DMS53 treated with DMSO at 0.1 percent for 48 hours (cell line): Measurements from ENCODE around the gene ZNF79.

Experiments
- DNase-seq: peaks from one replicate; lab custom pipeline; 2025; ENCODE audit not compliant: unreplicated experiment; lab: John Stamatoyannopoulos, UW

Gene ZNF79

DNA sequence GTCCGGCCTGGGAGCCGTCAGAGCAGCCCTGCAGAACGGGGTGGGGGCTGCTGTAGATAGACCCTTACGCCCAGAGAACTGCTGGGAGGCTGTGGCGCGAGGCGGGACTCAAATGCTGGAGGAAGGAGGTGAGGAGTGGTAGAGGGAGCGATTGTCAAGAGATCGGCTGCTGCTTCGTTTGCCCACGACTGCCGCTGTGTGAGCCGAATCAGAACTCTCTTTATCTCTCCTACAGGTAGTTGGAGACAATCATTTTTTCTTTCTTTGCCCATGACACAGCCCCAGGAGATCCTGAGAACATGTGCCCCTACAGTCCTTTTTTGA, 456 bp downstream of the ZNF79 start:
- DNase-seq = no peak

DNA sequence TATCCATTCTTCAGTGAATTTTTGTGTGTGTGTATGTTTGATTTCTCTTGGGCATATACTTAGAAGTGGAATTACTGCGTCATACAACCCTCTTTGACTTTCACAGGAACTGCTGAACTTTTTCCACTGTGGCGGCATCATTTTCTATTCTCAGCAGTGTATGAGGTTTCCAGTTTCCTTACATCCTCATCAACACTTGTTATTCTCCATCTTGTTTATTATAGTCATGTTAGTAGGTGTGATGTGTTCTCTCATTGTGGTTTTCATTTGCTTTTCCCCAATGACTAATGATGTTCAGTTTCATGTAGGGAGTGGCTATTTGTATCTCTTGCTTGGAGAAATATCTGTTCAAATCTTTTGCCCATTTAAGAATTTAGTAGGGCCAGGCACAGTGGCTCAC, 2.6 kb downstream of the ZNF79 start:
- no peak for DNase-seq

DNA sequence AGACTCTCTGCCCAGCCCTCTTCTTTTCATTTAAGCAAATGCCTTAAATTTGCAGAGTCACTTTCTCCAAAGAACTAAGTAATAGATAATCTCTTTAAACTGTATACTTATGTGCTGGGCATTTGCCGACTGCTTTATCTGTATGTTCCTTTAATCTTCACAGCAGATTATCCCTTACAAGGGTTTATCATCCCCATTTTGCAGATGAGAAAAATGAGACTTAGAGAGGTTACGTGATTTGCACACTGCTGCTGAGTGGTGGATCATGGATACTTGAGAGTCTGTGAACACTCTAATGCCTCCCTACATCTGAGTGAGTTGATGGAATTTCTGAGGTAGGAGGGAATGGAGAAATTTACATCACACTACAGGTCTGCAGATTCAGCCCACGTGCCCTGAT, 4.2 kb downstream of the ZNF79 start:
- no peak for DNase-seq

DNA sequence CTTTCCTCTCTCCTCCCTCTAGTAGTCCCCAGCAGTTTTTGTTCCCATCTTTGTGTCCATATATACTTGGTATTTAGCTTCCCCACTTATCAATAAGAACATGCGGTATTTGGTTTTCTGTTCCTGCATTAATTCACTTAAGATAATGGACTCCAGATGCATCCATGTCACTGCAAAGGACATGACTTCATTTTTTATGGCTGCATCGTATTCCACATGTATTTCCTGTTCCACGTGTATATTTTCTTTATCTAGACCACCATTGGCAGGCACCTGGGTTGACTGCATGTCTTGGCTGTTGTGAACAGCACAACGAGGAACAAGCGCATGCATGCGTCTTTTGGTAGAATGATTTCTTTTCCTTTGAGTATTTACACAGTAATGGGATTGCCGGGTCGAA, 6.2 kb downstream of the ZNF79 start:
- DNase-seq = no peak

DNA sequence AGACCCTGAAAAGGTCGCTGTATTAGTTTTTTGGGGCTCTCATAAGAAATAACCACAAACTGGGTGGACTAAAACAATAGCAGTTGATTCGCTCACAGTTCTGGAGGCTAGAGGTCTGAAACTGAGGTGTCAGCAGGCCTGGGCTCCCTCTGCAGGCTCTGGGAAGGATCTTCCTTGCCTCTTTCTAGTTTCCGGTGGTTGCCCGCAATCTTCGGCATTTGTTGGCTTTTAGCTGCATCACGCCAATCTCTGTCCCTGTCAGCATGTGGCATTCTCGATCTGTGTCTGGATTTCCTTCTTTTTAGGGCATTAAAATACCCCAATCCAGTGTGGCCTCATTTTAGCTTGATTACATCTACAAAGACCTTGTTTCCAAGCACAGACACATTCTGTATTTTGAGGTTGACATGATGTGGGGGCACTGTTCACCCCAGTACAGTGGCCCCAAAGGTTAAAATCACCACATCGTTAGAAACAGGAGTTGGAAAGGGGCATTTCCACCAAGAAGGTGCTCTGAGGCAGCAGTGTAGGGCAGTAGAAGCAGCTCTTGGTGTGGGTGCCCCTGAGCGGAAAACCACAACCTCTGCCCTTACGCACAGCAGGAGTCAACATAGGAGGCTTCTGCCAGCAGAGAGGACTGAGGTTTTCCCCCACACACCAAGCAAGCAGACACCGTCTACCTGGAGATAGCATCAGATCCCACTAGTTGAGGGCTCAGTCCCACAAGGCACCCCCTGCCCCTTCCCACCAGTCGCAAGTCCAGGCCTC, 13.5 kb downstream of the ZNF79 start:
- no peak for DNase-seq

DNA sequence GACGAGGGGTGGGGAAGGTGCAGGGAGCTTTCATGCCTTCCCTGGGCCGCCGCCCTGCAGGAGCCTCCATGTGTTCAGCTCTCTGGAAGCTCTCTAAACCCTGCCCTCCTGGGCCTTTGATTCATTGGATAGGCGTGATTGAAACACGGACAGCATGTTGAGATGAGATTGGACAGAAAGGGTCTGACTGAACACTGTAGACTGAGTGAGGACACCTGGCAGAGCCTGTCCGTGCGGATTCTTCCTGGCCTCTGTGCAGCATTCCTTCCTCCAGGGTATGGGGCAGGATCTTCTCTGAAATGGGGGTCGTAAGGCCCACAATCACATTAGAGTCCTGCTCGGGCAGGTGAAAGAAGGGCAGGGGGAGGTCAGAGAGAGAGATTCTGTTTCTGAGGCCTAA, 14.2 kb downstream of the ZNF79 start:
- DNase-seq = no peak

DNA sequence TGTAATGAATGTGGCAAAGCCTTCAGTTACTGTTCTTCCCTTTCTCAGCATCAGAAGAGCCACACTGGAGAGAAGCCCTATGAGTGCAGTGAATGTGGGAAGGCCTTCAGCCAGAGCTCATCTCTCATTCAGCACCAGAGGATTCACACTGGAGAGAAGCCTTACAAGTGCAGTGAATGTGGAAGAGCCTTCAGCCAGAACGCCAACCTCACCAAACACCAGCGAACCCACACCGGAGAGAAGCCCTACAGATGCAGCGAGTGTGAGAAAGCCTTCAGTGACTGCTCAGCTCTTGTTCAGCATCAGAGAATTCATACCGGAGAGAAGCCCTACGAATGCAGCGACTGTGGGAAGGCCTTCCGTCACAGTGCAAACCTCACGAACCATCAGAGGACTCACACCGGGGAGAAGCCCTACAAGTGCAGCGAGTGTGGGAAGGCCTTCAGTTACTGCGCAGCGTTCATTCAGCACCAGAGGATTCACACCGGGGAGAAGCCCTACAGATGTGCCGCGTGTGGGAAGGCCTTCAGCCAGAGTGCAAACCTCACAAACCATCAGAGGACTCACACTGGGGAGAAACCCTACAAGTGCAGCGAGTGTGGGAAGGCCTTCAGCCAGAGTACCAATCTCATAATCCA, 20.2 kb downstream of the ZNF79 start:
- no peak for DNase-seq

DNA sequence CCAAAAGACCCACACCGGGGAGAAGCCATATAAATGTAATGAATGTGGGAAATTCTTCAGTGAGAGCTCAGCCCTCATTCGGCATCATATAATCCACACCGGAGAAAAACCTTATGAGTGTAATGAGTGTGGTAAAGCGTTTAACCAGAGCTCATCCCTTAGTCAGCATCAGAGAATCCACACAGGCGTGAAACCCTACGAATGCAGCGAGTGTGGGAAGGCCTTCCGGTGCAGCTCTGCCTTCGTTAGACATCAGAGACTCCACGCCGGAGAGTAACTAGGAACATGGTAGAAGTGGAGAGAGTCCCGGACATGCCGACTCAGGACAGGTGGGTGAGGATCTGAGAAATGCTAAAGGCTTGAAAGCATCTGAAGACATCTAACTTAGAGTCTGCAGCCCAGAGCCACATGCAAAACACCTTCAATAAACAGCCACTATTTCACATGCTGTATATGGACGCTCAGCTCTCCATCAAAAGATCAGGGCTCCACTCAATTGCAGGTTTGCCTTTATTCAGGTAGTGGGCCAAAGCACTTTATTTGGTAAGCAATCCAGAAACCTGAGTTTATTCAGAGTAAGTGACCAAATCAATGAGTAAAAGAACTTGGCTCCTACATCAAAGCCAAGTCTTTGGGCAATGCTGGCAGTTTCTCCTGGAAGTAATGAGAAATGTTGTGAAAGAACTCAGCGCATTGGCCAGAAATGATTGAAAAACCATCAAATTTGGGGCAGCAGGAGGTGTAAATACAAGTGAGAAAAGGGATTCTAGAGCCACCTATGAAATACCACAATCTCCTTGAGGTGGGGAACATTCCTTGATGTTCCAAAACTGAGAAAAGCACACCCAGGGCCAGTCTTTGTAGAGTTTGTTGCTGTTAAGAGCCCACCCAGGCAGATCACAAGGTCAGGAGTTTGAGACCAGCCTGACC, 21.0 kb downstream of the ZNF79 start:
- DNase-seq = no peak

DNA sequence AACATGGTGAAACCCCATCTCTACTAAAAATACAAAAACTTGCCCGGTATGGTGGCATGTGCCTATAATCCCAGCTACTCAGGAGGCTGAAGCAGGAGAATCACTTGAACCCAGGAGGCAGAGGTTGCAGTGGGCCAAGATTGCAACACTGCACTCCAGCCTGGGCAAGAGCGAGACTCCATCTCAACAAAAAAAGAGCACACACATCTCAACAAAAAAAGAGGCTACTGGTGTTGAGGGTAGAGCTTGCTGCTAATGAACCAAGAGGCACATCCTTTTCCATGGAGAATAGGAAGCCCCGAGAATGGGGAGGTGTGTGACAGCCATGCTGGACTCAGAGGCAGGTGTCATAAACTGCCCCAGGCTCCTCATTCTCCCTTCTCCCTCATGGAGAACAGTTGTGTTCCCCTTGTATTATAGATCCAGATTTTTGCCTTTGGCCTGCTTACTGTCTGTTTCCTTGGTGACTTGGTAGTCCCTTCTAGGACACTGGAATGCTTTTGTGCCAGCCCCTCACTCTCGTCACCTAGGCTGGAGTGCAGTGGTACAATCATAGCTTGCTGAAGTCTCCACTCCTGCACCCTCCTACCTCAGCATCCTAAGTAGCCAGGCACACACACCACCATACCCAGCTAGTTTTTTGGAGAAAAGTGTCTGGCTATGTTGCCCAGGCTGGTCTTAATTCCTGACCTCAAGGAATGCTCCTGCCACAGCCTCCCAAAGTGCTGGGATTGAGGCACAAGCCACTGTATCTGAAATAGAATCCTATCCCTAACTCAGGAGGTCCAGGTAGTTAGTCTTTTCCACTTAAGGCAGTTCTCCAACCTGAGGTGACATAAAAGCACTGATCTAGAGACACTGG, 21.9 kb downstream of the ZNF79 start:
- DNase-seq = no peak

DNA sequence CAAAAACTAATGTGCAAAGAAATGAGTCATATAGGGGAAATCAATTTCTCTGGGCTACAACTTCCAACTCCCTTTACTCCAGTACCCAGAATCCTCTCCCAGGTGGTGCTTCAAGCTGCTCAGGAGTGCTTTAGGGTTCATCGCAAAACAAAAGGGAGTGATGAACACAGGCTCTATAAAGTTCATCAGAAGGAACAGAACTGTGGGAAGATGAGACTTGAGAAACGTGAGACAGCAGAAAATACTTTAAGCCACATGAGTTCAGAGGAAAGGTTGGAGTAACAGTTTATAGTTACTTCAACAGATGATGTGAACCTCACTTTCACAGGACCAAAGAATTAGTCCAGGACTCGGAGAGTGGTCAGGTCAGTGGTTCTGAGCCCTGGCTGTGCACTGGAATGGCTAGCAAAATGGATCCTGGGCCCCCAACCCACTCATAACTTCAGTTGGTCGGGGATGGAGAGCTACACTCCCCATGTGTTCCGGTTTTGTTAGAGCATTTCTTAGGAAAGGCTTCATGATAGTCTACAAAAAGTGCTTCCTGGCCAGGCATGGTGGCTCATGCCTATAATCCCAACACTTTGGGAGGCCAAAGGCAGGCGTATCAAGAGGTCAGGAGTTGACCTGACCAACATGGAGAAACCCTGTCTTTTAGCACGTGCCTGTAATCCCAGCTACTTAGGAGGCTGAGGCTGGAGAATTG, 22.7 kb downstream of the ZNF79 start:
- DNase-seq = peak; percentile 38

DNA sequence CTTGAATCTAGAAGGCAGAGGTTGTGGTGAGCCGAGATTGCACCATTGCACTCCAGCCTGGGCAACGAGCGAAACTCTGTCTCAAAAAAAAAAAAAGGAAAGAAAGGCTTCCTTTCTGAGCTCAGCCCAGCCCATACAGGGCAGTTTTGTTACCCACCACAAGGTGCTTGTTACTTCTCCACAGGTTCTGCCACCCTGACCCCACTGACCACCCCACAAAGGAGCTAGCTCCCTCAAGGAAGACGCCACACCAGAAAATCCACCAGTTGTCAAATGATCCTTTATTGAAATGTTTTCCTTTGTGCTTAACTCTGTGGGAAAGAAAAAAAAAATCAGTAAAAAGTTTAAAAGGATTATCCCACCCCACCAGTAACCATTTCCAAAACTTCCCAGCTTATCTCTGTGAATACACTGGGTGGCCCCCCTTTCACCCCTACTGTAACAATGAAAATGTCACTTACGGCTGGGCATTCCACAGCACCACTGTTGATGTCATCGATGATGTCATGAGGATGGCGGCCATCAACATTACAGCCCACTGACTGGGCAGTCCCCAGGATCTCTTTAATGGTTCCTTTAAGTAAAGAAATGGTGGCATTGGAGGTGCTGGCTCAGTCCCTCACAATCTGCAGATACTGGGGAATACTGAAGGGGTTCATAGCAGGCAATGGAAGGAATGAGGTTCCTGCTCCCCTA, 23.4 kb downstream of the ZNF79 start:
- DNase-seq = no peak

DNA sequence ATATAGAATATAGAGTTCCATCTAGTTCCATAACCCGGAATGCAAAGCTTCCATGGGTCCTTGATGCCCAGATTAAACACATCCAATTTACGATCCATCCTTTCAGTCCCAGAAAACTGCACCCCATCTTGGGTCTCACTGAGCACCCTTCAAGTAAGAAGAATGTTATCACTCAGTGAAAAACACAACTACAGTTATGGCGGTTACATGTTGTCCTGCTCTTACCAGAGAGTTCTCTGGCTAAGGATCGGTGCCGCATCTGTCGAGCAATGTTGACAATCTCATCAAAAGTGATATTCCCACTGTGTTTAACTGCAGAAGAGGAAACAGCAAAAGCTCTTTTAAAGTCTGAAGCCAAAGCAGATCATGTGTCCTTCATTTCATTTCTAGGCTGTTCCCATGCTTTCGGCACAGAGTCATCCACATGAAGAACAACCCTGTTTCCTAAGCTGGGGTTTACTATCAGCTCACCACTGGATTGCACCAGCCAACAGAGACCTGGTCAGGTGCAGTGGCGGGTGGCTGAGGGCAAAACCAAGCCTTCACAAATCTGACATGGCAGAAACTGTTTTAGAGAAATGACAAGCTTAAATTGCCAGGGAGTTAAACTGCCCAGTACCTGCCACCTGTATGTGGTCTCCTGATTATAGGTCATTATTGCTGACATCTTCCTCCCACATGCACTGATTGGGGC, 24.1 kb downstream of the ZNF79 start:
- DNase-seq = no peak

DNA sequence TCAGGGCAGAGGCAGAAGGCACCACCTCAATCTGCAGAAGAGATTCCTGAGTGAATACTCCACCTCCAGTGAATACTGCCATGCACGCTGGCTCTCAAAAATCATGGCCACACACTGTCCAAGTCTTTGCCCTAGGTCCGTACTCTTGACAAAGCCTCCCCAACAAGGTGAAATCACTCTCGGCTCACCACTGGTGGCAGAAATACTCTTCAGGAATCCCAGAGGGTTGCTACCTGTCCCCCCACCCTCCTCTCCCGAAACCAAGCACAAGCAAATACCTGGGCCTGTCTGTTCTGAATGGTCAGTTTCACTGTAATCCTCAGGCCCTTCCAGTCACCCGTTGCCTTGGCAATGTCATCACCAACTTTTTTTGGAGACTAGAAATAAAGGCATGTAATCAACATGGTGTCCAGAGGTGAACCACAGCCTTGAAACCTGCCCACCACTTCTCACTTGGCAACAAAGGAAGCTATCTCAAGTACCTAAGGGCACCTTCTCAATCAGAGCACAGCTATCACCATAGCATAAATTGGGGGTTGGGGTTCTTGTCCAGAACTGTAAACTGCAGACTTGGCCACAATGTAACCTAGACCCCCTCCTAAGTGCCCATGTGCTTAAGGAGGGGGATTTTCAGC, 25.3 kb downstream of the ZNF79 start:
- DNase-seq = no peak

DNA sequence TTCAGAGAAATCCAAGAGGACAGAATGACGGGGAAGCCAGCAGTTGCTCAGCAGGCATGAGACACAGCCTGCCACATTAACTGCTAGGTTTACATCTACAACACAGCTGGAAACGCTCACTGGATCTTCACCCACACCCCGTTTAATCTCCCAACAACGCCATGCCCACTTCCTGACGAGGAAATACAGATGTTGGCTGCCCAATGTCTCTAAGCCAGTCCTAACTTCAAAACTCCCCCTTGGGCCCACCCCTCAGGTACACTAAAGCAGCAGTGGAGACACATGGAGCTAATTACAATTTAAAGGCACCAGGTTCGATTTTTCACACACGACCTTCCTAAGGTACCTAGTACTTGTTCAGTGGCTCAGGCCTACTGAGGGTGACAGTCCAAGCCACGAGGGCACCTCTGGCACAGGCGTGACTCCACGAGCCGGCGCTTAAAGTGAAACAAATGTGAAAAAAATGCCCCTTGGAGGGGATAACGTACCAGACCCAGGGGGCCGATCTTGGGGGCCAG, 26.1 kb downstream of the ZNF79 start:
- DNase-seq = no peak

DNA sequence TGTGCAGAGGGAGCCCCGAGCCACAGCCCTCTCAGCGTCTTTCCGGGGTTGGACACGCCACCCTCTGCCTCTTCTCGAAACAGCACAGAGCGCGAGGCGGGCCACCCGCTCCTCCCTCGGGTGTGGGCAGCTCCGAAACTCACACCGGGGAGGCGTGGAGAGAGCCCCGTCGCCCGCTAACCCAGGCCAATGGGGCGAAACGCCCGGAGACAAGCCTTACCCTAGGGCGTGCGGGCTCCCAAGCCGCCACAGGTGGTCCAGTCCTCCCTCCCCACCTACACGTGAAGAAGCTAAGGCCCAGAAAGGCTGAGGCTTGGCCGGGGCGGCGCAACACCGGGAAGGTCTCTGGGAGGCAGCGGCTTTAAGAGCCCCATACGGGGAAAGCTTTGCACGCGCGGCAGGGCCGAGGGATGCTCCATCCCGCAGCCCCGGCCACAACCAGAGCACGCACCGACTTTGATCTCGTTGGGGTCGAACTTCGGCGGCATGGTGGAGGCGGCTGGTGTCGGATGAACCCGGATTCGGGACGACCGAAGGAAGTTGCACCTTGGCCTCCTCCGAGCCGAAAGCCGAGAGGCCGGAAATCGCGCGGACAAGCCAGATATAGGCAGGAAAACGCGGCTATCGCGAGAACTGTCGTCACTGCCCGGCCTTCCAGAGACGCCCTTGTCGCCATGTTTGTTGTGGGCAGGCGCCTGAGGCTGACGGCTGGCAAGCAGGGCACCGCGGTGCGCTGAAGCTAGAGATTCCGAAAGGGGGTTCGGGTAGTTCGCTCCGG, 26.8 kb downstream of the ZNF79 start, which contains the start of the genes LRSAM1 and RPL12:
TSS of gene LRSAM1 (plus strand) at position 681 of the 778 bp plus-strand sequence. CDS start 3,018 bp downstream, outside the sequence.
TSS of gene RPL12 (minus strand) at position 577 of the 778 bp plus-strand sequence. CDS start at position 488, 89 bp downstream.
- peak; percentile 90 for DNase-seq

DNA sequence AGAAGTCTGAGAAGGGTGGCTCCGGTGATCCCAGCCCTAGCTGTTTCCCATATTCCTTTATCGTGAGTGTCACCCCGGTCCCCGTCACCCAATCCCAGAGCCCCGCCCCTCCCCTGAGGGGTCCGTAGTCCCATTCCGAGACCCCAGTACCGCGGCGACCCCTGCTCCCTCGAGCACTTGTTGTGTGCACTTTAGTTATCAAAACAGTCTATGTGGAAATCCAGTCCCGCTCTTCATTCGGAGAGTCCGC, 27.4 kb downstream of the ZNF79 start:
- peak; percentile 39 for DNase-seq

DNA sequence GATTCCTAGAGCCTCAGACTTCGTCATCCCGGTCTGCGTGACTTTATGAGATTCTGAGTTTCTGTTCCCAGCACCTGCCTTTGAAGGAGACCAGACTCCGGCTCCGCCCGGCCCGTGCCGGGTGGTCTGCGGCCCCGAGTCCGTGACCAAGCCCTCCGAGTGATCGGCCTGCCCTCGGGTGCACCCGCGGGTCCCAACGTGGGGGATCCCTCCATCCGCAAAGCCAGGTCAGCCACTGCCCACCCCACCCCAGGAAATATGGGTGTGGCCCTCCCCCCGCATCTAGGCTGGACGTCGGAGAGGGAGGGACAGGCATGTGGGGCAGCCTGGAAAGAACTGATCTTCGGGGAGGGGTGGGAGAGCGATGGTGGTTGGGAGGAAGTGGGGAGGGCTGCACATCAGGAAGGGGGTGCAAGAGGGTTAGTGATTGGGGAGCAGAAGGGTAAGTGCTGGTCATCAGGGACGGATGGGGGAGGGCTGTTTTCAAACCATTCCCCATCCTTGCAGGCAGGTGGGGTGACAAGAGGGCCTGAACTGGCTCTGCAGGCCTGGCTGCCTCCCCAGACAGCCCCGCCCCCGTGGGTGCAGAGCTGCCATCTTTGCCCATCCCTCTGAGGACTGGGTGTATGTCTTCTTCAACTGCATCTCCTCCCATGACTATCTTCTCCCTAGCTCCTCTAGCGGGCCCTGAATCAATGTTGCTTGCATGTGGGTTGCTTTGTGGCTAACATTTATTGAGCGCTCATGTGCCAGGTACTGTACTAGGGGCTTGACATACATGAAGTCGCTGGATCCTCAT, 27.9 kb downstream of the ZNF79 start:
- peak; percentile 49 for DNase-seq
